Astrocyte (in vitro differentiated cells and primary cell): ENCODE measurements around the gene POLR2E. TPM values are rescaled to one million over a fixed set of nuclear protein-coding genes. Genes with fewer than 3 reads are reported as not detected.

Experiments
- DNase-seq: peaks from one replicate; pipeline ENCODE4 v3.0.0-alpha.2; 2010; ENCODE audit warnings: low read depth
- FAIRE-seq: peaks from 2 replicates; lab custom pipeline; 2011; peaks lifted over from hg19 to GRCh38; lab: Jason Lieb, UNC
- H2AFZ ChIP-seq: 2 replicates; pipeline ENCODE4 v1.6.0; 2012; ENCODE audit warnings: low read depth, low read length, inconsistent platforms
- H3K27ac ChIP-seq: 2 replicates; pipeline ENCODE4 v1.5.1; 2011; ENCODE audit warnings: low read depth, low read length, inconsistent platforms
- H3K27me3 ChIP-seq: 2 replicates; pipeline ENCODE4 v1.6.0; 2011; ENCODE audit warnings: low read length, inconsistent platforms; ENCODE audit not compliant: insufficient read depth
- H3K36me3 ChIP-seq: 2 replicates; pipeline ENCODE4 v1.5.1; 2011; ENCODE audit warnings: low read length, inconsistent platforms; ENCODE audit not compliant: insufficient read depth
- H3K4me1 ChIP-seq: 2 replicates; pipeline ENCODE4 v1.5.1; 2011; ENCODE audit warnings: low read length, inconsistent platforms; ENCODE audit not compliant: insufficient read depth
- H3K4me2 ChIP-seq: 2 replicates; pipeline ENCODE4 v1.6.0; 2012; ENCODE audit warnings: low read length, inconsistent platforms
- H3K4me3 ChIP-seq: 2 replicates; pipeline ENCODE4 v1.5.1; 2011; ENCODE audit warnings: low read depth, mild to moderate bottlenecking, low read length, inconsistent platforms; ENCODE audit not compliant: insufficient read depth
- H3K79me2 ChIP-seq: 2 replicates; pipeline ENCODE4 v1.6.0; 2012; ENCODE audit warnings: mild to moderate bottlenecking, low read length, inconsistent platforms; ENCODE audit not compliant: insufficient read depth
- H3K9ac ChIP-seq: 2 replicates; pipeline ENCODE4 v1.6.0; 2012; ENCODE audit warnings: mild to moderate bottlenecking, low read length, inconsistent platforms
- H3K9me3 ChIP-seq: 2 replicates; pipeline ENCODE4 v1.5.1; 2012; ENCODE audit warnings: low read depth, mild to moderate bottlenecking, low read length, inconsistent platforms; ENCODE audit not compliant: insufficient read depth
- H4K20me1 ChIP-seq: 2 replicates; pipeline ENCODE4 v1.6.0; 2012; ENCODE audit warnings: low read length, inconsistent platforms; ENCODE audit not compliant: insufficient read depth
- H3K27ac Mint-ChIP-seq: one replicate; pipeline ENCODE4 v1.8.0; 2021; ENCODE audit warnings: mild to moderate bottlenecking, mixed read lengths; ENCODE audit not compliant: unreplicated experiment
- H3K27me3 Mint-ChIP-seq: one replicate; pipeline ENCODE4 v1.8.0; 2021; ENCODE audit warnings: low read depth, mixed read lengths; ENCODE audit not compliant: unreplicated experiment
- H3K36me3 Mint-ChIP-seq: one replicate; pipeline ENCODE4 v1.8.0; 2021; ENCODE audit warnings: low read depth, mixed read lengths; ENCODE audit not compliant: unreplicated experiment
- H3K4me1 Mint-ChIP-seq: one replicate; pipeline ENCODE4 v1.8.0; 2021; ENCODE audit warnings: low read depth, mixed read lengths; ENCODE audit not compliant: unreplicated experiment
- H3K4me3 Mint-ChIP-seq: one replicate; pipeline ENCODE4 v1.8.0; 2021; ENCODE audit warnings: mild to moderate bottlenecking, moderate library complexity, mixed read lengths; ENCODE audit not compliant: unreplicated experiment
- H3K9me3 Mint-ChIP-seq: one replicate; pipeline ENCODE4 v1.8.0; 2021; ENCODE audit warnings: mild to moderate bottlenecking, mixed read lengths; ENCODE audit not compliant: unreplicated experiment
- EZH2 ChIP-seq: IDR thresholded peaks from 2 replicates; pipeline ENCODE4 v1.6.1; 2012; ENCODE audit warnings: mild to moderate bottlenecking, low read length, inconsistent platforms; ENCODE audit not compliant: insufficient read depth
- total RNA-seq: library from RNA; stranded (reverse); gene quantifications from 2 replicates; pipeline ENCODE4 v1.2.1, GENCODE V29; 2021
- TF ChIP-seq, protein P1 (sequence below): IDR thresholded peaks from 2 replicates; pipeline ENCODE4 v1.5.1; 2011; ENCODE audit warnings: low read depth, mild to moderate bottlenecking, inconsistent platforms, low read length, moderate library complexity; ENCODE audit not compliant: insufficient read depth

The POLR2E gene
- total RNA-seq, 1 donor from 2014 or later, result 207 TPM

- peaks cover 5% of the 10 kb centered on the region for H3K27me3 ChIP-seq
- no peak for TF ChIP-seq EZH2
- TF ChIP-seq, protein P1, sequence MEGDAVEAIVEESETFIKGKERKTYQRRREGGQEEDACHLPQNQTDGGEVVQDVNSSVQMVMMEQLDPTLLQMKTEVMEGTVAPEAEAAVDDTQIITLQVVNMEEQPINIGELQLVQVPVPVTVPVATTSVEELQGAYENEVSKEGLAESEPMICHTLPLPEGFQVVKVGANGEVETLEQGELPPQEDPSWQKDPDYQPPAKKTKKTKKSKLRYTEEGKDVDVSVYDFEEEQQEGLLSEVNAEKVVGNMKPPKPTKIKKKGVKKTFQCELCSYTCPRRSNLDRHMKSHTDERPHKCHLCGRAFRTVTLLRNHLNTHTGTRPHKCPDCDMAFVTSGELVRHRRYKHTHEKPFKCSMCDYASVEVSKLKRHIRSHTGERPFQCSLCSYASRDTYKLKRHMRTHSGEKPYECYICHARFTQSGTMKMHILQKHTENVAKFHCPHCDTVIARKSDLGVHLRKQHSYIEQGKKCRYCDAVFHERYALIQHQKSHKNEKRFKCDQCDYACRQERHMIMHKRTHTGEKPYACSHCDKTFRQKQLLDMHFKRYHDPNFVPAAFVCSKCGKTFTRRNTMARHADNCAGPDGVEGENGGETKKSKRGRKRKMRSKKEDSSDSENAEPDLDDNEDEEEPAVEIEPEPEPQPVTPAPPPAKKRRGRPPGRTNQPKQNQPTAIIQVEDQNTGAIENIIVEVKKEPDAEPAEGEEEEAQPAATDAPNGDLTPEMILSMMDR, result no peak
- H3K36me3 ChIP-seq, result no peaks in the 10 kb centered on the region
- peaks cover 3% of the 10 kb centered on the region for H3K4me1 ChIP-seq
- H3K27me3 Mint-ChIP-seq, result peaks cover 2% of the 10 kb centered on the region
- no peak overlapping the region for H3K27ac ChIP-seq
- FAIRE-seq (no peak), DNase-seq (no peak)
- H3K36me3 Mint-ChIP-seq, result peaks cover 9% of the 10 kb centered on the region
- H3K4me3 Mint-ChIP-seq, result no peak overlapping the region
- H2AFZ ChIP-seq, result no peak overlapping the region
- no peaks in the 10 kb centered on the region for H3K79me2 ChIP-seq
- no peak overlapping the region for H3K4me2 ChIP-seq
- H3K27ac Mint-ChIP-seq, result no peak overlapping the region
- H3K9ac ChIP-seq, result no peak overlapping the region
- H3K9me3 Mint-ChIP-seq, result no peaks in the 10 kb centered on the region
- no peak overlapping the region for H3K4me3 ChIP-seq
- H4K20me1 ChIP-seq, result peaks cover 9% of the 10 kb centered on the region
- peaks cover 3% of the 10 kb centered on the region for H3K4me1 Mint-ChIP-seq
- H3K9me3 ChIP-seq, result peaks cover 18% of the 10 kb centered on the region
These were observed 33.2 kb downstream of the POLR2E start for GRCh38 chr19:1061987-1062386.

DNA sequence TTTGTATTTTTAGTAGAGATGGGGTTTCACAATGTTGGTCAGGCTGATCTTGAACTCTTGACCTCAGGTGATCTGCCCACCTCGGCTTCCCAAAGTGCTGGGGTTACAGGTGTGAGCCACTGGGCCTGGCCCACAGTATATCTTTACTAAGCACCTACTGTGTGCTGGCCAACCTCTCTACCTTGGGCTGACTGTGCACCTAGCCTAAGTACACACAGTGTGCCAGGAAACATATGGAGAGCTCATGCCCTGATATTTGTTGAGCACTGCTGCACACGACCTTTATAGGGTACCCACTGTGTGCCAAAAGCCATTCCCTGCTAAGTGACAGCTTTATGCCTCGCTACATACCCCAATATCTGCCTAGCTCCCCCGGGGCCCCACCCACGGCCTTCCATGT, 34.5 kb downstream of the POLR2E start:
- Mint-ChIP-seq H3K36me3 (peaks cover 15% of the 10 kb centered on the region), H3K9me3 (no peaks in the 10 kb centered on the region), H3K4me3 (no peak overlapping the region), H3K27me3 (peaks cover 2% of the 10 kb centered on the region), H3K4me1 (peaks cover 3% of the 10 kb centered on the region), H3K27ac (no peak overlapping the region)
- Histone ChIP-seq H3K4me1 (no peaks in the 10 kb centered on the region), H3K9me3 (peaks cover 28% of the 10 kb centered on the region), H3K4me2 (no peak overlapping the region), H3K79me2 (no peaks in the 10 kb centered on the region), H3K27ac (no peak overlapping the region), H2AFZ (no peak overlapping the region), H4K20me1 (peaks cover 6% of the 10 kb centered on the region), H3K27me3 (no peaks in the 10 kb centered on the region), H3K36me3 (no peaks in the 10 kb centered on the region), H3K4me3 (no peak overlapping the region), H3K9ac (no peak overlapping the region)
- TF ChIP-seq, protein P1, result no peak
- no peak for TF ChIP-seq EZH2
- DNase-seq, result no peak
- no peak for FAIRE-seq

DNA sequence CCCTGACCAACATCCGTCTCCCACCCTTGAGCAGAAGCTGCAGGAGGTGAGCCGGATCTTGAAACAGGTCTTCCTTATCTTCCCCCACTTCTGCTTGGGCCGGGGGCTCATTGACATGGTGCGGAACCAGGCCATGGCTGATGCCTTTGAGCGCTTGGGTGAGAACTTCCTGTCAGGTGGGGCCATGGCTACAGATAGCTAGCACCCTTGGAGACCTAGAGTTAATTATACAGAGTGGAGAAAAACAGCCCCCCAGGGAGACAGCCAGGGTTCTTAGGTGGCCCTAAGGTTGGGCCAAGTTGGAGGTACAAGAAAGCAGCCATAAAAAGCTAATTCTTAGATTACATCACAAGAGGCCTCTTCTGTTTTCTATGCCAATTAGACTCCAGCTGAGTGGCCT, 37.1 kb downstream of the POLR2E start:
- Mint-ChIP-seq H3K4me1 (no peaks in the 10 kb centered on the region), H3K27ac (no peak overlapping the region), H3K36me3 (peaks cover 18% of the 10 kb centered on the region), H3K9me3 (no peaks in the 10 kb centered on the region), H3K27me3 (no peaks in the 10 kb centered on the region), H3K4me3 (no peak overlapping the region)
- H3K36me3 ChIP-seq, result no peaks in the 10 kb centered on the region
- H3K79me2 ChIP-seq, result no peaks in the 10 kb centered on the region
- H3K4me3 ChIP-seq, result no peak overlapping the region
- H2AFZ ChIP-seq, result no peak overlapping the region
- H3K4me1 ChIP-seq, result no peaks in the 10 kb centered on the region
- no peaks in the 10 kb centered on the region for H4K20me1 ChIP-seq
- TF ChIP-seq, protein P1, result no peak
- TF ChIP-seq EZH2, result no peak
- no peak for FAIRE-seq
- no peak for DNase-seq
- H3K4me2 ChIP-seq, result no peak overlapping the region
- H3K27ac ChIP-seq, result no peak overlapping the region
- peaks cover 28% of the 10 kb centered on the region for H3K9me3 ChIP-seq
- no peak overlapping the region for H3K9ac ChIP-seq
- no peaks in the 10 kb centered on the region for H3K27me3 ChIP-seq
